HEK293 (cell line): Measurements from ENCODE around the gene CAMK2B.

Experiments used
- EGR2 ChIP-seq: fragments of 450-650 bp; formaldehyde crosslinking; IDR thresholded peaks from 2 replicates; pipeline ENCODE4 v1.5.1; 2016; ENCODE audit warnings: low read depth, missing biosample characterization, missing genetic modification characterization
- GLIS2 ChIP-seq: fragments of 450-650 bp; formaldehyde crosslinking; IDR thresholded peaks from 2 replicates; pipeline ENCODE4 v1.5.1; 2016; ENCODE audit warnings: missing biosample characterization, missing genetic modification characterization
- KLF1 ChIP-seq: fragments of 450-650 bp; formaldehyde crosslinking; IDR thresholded peaks from 2 replicates; pipeline ENCODE4 v1.5.1; 2016; ENCODE audit warnings: missing biosample characterization, missing genetic modification characterization
- PRDM10 ChIP-seq: fragments of 450-650 bp; formaldehyde crosslinking; IDR thresholded peaks from 2 replicates; pipeline ENCODE4 v1.5.1; 2016; ENCODE audit warnings: missing biosample characterization, missing genetic modification characterization
- SALL2 ChIP-seq: fragments of 450-650 bp; formaldehyde crosslinking; IDR thresholded peaks from 2 replicates; pipeline ENCODE4 v1.5.0; 2017; ENCODE audit warnings: missing biosample characterization, mild to moderate bottlenecking, missing genetic modification characterization, borderline replicate concordance
- SETDB1 ChIP-seq: IDR thresholded peaks from one replicate; pipeline ENCODE4 v1.6.1; 2017; ENCODE audit warnings: mild to moderate bottlenecking, low read length, moderate library complexity, mixed read lengths; ENCODE audit not compliant: insufficient read length
- SP3 ChIP-seq: fragments of 450-650 bp; formaldehyde crosslinking; IDR thresholded peaks from 2 replicates; pipeline ENCODE4 v1.5.1; 2016; ENCODE audit warnings: missing biosample characterization, missing genetic modification characterization
- ZBTB17 ChIP-seq: fragments of 450-650 bp; formaldehyde crosslinking; IDR thresholded peaks from 2 replicates; pipeline ENCODE4 v1.5.1; 2016; ENCODE audit warnings: missing biosample characterization, missing genetic modification characterization
- ZNF10 ChIP-seq: fragments of 450-650 bp; formaldehyde crosslinking; IDR thresholded peaks from 2 replicates; pipeline ENCODE4 v1.5.1; 2017; ENCODE audit warnings: missing biosample characterization, missing genetic modification characterization
- ZNF138 ChIP-seq: fragments of 450-650 bp; formaldehyde crosslinking; IDR thresholded peaks from 2 replicates; pipeline ENCODE4 v1.5.1; 2016; ENCODE audit warnings: missing biosample characterization, missing genetic modification characterization, borderline replicate concordance
- ZNF335 ChIP-seq: fragments of 450-650 bp; formaldehyde crosslinking; conservative IDR thresholded peaks from 2 replicates; pipeline ENCODE4 v1.5.1; 2016; ENCODE audit warnings: missing biosample characterization, missing genetic modification characterization
- ZNF366 ChIP-seq: fragments of 450-650 bp; formaldehyde crosslinking; conservative IDR thresholded peaks from 2 replicates; pipeline ENCODE4 v1.5.1; 2016; ENCODE audit warnings: missing biosample characterization, missing genetic modification characterization
- ZNF416 ChIP-seq: fragments of 450-650 bp; formaldehyde crosslinking; IDR thresholded peaks from 2 replicates; pipeline ENCODE4 v1.5.1; 2016; ENCODE audit warnings: missing biosample characterization, missing genetic modification characterization
- ZNF473 ChIP-seq: fragments of 450-650 bp; formaldehyde crosslinking; IDR thresholded peaks from 2 replicates; pipeline ENCODE4 v1.5.1; 2017; ENCODE audit warnings: missing biosample characterization, missing genetic modification characterization
- ZNF510 ChIP-seq: fragments of 450-650 bp; formaldehyde crosslinking; IDR thresholded peaks from 2 replicates; pipeline ENCODE4 v1.5.1; 2018; ENCODE audit warnings: mild to moderate bottlenecking, missing genetic modification characterization, missing biosample characterization; ENCODE audit not compliant: insufficient replicate concordance
- ZNF529 ChIP-seq: fragments of 450-650 bp; formaldehyde crosslinking; IDR thresholded peaks from 2 replicates; pipeline ENCODE4 v1.5.1; 2017; ENCODE audit warnings: missing genetic modification characterization, missing biosample characterization; ENCODE audit not compliant: insufficient replicate concordance
- ZNF548 ChIP-seq: fragments of 450-650 bp; formaldehyde crosslinking; IDR thresholded peaks from 2 replicates; pipeline ENCODE4 v1.5.1; 2016; ENCODE audit warnings: missing biosample characterization, missing genetic modification characterization
- ZNF561 ChIP-seq: fragments of 450-650 bp; IDR thresholded peaks from 2 replicates; pipeline ENCODE4 v1.5.1; 2018; ENCODE audit warnings: missing biosample characterization, missing genetic modification characterization, borderline replicate concordance
- ZNF571 ChIP-seq: fragments of 450-650 bp; formaldehyde crosslinking; IDR thresholded peaks from 2 replicates; pipeline ENCODE4 v1.5.0; 2017; ENCODE audit warnings: missing biosample characterization, missing genetic modification characterization
- ZNF707 ChIP-seq: fragments of 450-650 bp; formaldehyde crosslinking; IDR thresholded peaks from 2 replicates; pipeline ENCODE4 v1.5.1; 2016; ENCODE audit warnings: missing biosample characterization, missing genetic modification characterization
- ZNF776 ChIP-seq: fragments of 450-650 bp; formaldehyde crosslinking; IDR thresholded peaks from 2 replicates; pipeline ENCODE4 v1.5.0; 2017; ENCODE audit warnings: missing biosample characterization, missing genetic modification characterization, borderline replicate concordance
- ZNF777 ChIP-seq: fragments of 450-650 bp; formaldehyde crosslinking; IDR thresholded peaks from 2 replicates; pipeline ENCODE4 v1.5.1; 2017; ENCODE audit warnings: missing biosample characterization, missing genetic modification characterization, borderline replicate concordance
- ZNF843 ChIP-seq: fragments of 450-650 bp; formaldehyde crosslinking; IDR thresholded peaks from 2 replicates; pipeline ENCODE4 v1.5.1; 2016; ENCODE audit warnings: missing biosample characterization, missing genetic modification characterization
- ZSCAN16 ChIP-seq: fragments of 450-650 bp; formaldehyde crosslinking; IDR thresholded peaks from 2 replicates; pipeline ENCODE4 v1.5.1; 2016; ENCODE audit warnings: missing biosample characterization, missing genetic modification characterization
- TF ChIP-seq, protein P1 (sequence below): fragments of 450-650 bp; IDR thresholded peaks from 2 replicates; pipeline ENCODE4 v1.5.1; 2018; ENCODE audit warnings: missing biosample characterization, missing genetic modification characterization
- TF ChIP-seq, protein P2 (sequence below): fragments of 450-650 bp; formaldehyde crosslinking; IDR thresholded peaks from 2 replicates; pipeline ENCODE4 v1.5.1; 2016; ENCODE audit warnings: missing biosample characterization, missing genetic modification characterization
- TF ChIP-seq, protein P3 (sequence below): fragments of 450-650 bp; formaldehyde crosslinking; optimal IDR thresholded peaks from 2 replicates; pipeline ENCODE3; 2016; ENCODE audit warnings: missing biosample characterization, mild to moderate bottlenecking, missing genetic modification characterization
- TF ChIP-seq, protein P4 (sequence below): fragments of 450-650 bp; formaldehyde crosslinking; IDR thresholded peaks from 2 replicates; pipeline ENCODE4 v1.5.1; 2016; ENCODE audit warnings: missing biosample characterization, missing genetic modification characterization

CAMK2B gene

DNA sequence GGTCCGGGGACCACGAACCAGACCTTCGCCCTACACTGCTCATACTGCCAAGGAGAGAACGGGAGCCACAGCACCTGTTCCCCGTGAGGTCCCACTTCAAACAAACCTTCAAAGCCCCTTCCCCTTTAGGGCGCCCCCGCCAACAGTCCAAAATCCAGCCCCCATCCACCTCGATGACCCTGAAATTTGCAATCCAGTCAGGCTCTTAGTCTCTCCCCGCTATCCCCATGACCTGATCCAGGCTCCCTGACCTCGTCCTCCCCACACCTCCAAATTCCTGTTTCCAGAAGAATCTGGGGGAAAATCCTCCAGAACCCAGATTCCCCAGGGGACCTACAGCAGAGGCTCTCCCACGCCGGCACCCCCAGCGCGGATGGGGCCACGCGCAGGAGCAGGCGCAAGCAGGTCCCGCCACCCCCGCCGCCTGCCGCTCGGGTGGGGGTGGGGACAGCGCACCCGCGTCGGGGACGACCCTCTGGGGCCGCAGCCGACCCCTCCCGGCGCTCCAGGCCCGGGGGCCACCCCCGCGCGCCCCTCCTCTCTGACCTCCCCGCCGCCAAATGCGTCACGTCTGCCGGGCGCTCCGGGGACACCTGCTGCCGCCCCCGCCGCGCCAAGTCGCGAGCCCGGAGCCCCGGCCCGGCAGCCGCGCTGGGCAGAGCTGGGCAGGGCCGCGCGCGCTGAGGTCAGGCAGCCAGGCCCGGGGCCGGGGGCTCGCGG lies 753 bp downstream of the CAMK2B start (continued):
- TF ChIP-seq PRDM10 (tag by site-specific recombination) = no peak
- no peak for TF ChIP-seq ZNF571 (tag by site-specific recombination)
- TF ChIP-seq ZNF777 = no peak
- no peak for TF ChIP-seq ZNF707 (tag by site-specific recombination)
- no peak for TF ChIP-seq ZNF416 (tag by site-specific recombination)
- no peak for TF ChIP-seq ZNF473 (tag by site-specific recombination)
- no peak for TF ChIP-seq ZNF776 (tag by site-specific recombination)
- TF ChIP-seq, protein P1, sequence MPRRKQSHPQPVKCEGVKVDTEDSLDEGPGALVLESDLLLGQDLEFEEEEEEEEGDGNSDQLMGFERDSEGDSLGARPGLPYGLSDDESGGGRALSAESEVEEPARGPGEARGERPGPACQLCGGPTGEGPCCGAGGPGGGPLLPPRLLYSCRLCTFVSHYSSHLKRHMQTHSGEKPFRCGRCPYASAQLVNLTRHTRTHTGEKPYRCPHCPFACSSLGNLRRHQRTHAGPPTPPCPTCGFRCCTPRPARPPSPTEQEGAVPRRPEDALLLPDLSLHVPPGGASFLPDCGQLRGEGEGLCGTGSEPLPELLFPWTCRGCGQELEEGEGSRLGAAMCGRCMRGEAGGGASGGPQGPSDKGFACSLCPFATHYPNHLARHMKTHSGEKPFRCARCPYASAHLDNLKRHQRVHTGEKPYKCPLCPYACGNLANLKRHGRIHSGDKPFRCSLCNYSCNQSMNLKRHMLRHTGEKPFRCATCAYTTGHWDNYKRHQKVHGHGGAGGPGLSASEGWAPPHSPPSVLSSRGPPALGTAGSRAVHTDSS (tag by site-specific recombination) = no peak
- TF ChIP-seq ZBTB17 (tag by site-specific recombination) = no peak
- peak; percentile 56; the same call in 1 of the 2 replicates for TF ChIP-seq EGR2
- TF ChIP-seq ZNF10 (tag by site-specific recombination) = no peak
- TF ChIP-seq ZNF561 (tag by site-specific recombination) = 0 out of 2 replicates have a peak, but pooled peaks have one; percentile 26
- no peak for TF ChIP-seq KLF1
- TF ChIP-seq SP3 (tag by site-specific recombination) = no peak
- no peak for TF ChIP-seq ZNF510 (tag by site-specific recombination)
- TF ChIP-seq ZSCAN16 = no peak
- no peak for TF ChIP-seq SALL2
- TF ChIP-seq ZNF138 (tag by site-specific recombination) = no peak
- TF ChIP-seq ZNF529 (tag by site-specific recombination) = no peak
- TF ChIP-seq ZNF335 = peak; percentile 62
- no peak for TF ChIP-seq ZNF548 (tag by site-specific recombination)
- no peak for TF ChIP-seq ZNF366 (tag by site-specific recombination)
- TF ChIP-seq, protein P2, sequence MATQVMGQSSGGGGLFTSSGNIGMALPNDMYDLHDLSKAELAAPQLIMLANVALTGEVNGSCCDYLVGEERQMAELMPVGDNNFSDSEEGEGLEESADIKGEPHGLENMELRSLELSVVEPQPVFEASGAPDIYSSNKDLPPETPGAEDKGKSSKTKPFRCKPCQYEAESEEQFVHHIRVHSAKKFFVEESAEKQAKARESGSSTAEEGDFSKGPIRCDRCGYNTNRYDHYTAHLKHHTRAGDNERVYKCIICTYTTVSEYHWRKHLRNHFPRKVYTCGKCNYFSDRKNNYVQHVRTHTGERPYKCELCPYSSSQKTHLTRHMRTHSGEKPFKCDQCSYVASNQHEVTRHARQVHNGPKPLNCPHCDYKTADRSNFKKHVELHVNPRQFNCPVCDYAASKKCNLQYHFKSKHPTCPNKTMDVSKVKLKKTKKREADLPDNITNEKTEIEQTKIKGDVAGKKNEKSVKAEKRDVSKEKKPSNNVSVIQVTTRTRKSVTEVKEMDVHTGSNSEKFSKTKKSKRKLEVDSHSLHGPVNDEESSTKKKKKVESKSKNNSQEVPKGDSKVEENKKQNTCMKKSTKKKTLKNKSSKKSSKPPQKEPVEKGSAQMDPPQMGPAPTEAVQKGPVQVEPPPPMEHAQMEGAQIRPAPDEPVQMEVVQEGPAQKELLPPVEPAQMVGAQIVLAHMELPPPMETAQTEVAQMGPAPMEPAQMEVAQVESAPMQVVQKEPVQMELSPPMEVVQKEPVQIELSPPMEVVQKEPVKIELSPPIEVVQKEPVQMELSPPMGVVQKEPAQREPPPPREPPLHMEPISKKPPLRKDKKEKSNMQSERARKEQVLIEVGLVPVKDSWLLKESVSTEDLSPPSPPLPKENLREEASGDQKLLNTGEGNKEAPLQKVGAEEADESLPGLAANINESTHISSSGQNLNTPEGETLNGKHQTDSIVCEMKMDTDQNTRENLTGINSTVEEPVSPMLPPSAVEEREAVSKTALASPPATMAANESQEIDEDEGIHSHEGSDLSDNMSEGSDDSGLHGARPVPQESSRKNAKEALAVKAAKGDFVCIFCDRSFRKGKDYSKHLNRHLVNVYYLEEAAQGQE (tag by site-specific recombination) = no peak
- peak; percentile 82 for TF ChIP-seq GLIS2 (tag by site-specific recombination)
- TF ChIP-seq, protein P3, sequence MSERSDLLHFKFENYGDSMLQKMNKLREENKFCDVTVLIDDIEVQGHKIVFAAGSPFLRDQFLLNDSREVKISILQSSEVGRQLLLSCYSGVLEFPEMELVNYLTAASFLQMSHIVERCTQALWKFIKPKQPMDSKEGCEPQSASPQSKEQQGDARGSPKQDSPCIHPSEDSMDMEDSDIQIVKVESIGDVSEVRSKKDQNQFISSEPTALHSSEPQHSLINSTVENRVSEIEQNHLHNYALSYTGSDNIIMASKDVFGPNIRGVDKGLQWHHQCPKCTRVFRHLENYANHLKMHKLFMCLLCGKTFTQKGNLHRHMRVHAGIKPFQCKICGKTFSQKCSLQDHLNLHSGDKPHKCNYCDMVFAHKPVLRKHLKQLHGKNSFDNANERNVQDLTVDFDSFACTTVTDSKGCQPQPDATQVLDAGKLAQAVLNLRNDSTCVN (tag by site-specific recombination) = peak; percentile 56
- TF ChIP-seq, protein P4, sequence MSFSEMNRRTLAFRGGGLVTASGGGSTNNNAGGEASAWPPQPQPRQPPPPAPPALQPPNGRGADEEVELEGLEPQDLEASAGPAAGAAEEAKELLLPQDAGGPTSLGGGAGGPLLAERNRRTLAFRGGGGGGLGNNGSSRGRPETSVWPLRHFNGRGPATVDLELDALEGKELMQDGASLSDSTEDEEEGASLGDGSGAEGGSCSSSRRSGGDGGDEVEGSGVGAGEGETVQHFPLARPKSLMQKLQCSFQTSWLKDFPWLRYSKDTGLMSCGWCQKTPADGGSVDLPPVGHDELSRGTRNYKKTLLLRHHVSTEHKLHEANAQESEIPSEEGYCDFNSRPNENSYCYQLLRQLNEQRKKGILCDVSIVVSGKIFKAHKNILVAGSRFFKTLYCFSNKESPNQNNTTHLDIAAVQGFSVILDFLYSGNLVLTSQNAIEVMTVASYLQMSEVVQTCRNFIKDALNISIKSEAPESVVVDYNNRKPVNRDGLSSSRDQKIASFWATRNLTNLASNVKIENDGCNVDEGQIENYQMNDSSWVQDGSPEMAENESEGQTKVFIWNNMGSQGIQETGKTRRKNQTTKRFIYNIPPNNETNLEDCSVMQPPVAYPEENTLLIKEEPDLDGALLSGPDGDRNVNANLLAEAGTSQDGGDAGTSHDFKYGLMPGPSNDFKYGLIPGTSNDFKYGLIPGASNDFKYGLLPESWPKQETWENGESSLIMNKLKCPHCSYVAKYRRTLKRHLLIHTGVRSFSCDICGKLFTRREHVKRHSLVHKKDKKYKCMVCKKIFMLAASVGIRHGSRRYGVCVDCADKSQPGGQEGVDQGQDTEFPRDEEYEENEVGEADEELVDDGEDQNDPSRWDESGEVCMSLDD (tag by site-specific recombination) = no peak
- no peak for TF ChIP-seq ZNF843 (tag by site-specific recombination)
- no peak for TF ChIP-seq SETDB1
